BE2C (cell line): ENCODE measurements around the gene SEMA3G.

ENCODE experiments used
- DNase-seq: peaks from one replicate; pipeline ENCODE4 v3.0.0-alpha.2; 2020
- H3K27me3 ChIP-seq: fragments of 250-450 bp; sonication (Bioruptor Pico); 2 replicates; pipeline ENCODE4 v1.5.1; 2020; ENCODE audit warnings: mild to moderate bottlenecking
- H3K36me3 ChIP-seq: fragments of 250-450 bp; sonication (Bioruptor Pico); 2 replicates; pipeline ENCODE4 v1.5.1; 2020; ENCODE audit warnings: mild to moderate bottlenecking
- H3K4me1 ChIP-seq: fragments of 250-450 bp; sonication (Bioruptor Pico); 2 replicates; pipeline ENCODE4 v1.5.1; 2020
- H3K4me3 ChIP-seq: 2 replicates; pipeline ENCODE4 v1.5.1; 2011; ENCODE audit warnings: low read depth, low read length
- H3K9me3 ChIP-seq: fragments of 250-450 bp; sonication (Bioruptor Pico); 2 replicates; pipeline ENCODE4 v1.5.1; 2020
- TF ChIP-seq, protein P1 (sequence below): IDR thresholded peaks from 2 replicates; pipeline ENCODE4 v1.5.1; 2012; ENCODE audit warnings: mild to moderate bottlenecking, low read depth, low read length

Gene SEMA3G

DNA sequence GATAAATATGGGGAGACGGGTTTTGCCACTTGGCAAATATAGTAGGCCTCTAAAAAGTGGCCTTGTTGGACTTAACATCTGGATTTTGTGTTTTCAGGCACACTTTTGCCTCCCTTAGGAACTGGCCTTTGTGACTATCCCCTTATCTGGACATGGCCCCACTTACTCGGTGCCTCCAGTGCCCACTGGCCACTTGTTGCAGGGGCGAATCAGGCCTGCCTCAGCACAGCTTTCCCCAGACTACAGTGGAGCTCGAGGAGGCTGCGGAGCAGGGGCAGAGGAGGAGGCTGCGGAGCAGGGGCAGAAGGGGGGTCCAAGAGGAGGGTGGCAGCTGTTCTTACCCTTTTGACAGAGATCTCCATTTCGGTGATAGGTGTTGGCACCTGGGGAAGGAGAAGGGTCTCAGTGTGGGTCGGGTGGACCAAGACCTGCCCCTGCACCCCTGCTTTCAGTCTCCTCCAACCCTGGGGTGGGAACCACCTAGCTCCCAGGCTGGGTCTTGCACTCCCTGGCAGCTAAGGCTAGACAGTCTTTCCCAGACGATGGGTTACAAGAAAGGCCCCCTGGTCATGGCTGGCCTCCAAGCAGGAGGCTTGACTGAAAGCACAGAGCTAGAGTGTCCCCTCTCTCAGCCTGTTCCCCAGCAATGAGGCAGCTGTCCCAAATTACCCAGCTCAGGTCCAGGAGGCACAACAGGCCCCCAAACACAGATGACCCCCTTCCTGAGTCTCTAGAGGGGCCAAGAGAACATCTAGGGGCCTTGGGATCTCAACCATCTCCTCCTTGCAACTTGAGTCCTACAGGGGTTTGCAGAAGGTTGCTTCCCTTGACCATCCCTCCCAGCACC is 6.1 kb downstream of the SEMA3G start:
- Histone ChIP-seq H3K36me3 (no peaks in the 10 kb centered on the region), H3K4me3 (no peak overlapping the region), H3K9me3 (no peaks in the 10 kb centered on the region), H3K27me3 (no peaks in the 10 kb centered on the region), H3K4me1 (no peaks in the 10 kb centered on the region; the same call in 1 of the 2 replicates)
- TF ChIP-seq, protein P1, sequence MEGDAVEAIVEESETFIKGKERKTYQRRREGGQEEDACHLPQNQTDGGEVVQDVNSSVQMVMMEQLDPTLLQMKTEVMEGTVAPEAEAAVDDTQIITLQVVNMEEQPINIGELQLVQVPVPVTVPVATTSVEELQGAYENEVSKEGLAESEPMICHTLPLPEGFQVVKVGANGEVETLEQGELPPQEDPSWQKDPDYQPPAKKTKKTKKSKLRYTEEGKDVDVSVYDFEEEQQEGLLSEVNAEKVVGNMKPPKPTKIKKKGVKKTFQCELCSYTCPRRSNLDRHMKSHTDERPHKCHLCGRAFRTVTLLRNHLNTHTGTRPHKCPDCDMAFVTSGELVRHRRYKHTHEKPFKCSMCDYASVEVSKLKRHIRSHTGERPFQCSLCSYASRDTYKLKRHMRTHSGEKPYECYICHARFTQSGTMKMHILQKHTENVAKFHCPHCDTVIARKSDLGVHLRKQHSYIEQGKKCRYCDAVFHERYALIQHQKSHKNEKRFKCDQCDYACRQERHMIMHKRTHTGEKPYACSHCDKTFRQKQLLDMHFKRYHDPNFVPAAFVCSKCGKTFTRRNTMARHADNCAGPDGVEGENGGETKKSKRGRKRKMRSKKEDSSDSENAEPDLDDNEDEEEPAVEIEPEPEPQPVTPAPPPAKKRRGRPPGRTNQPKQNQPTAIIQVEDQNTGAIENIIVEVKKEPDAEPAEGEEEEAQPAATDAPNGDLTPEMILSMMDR = no peak
- DNase-seq = no peak

DNA sequence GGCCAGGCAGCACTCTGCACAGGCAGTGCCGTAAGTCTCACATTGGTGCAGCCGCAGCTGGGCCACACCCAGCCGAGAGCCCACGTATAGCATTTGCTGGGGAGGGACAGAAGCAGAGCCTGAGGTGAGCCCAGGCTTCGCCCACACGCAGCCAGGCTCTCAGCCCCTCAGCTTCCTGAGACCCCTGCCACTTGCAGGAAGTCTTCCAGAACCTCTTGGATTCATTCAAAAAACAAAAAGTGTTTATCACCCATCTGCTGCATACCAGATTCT is 6.9 kb downstream of the SEMA3G start:
- Histone ChIP-seq H3K9me3 (no peaks in the 10 kb centered on the region), H3K27me3 (no peaks in the 10 kb centered on the region), H3K36me3 (no peaks in the 10 kb centered on the region), H3K4me1 (no peaks in the 10 kb centered on the region; the same call in 1 of the 2 replicates), H3K4me3 (no peak overlapping the region)
- TF ChIP-seq, protein P1 = no peak
- DNase-seq = no peak

DNA sequence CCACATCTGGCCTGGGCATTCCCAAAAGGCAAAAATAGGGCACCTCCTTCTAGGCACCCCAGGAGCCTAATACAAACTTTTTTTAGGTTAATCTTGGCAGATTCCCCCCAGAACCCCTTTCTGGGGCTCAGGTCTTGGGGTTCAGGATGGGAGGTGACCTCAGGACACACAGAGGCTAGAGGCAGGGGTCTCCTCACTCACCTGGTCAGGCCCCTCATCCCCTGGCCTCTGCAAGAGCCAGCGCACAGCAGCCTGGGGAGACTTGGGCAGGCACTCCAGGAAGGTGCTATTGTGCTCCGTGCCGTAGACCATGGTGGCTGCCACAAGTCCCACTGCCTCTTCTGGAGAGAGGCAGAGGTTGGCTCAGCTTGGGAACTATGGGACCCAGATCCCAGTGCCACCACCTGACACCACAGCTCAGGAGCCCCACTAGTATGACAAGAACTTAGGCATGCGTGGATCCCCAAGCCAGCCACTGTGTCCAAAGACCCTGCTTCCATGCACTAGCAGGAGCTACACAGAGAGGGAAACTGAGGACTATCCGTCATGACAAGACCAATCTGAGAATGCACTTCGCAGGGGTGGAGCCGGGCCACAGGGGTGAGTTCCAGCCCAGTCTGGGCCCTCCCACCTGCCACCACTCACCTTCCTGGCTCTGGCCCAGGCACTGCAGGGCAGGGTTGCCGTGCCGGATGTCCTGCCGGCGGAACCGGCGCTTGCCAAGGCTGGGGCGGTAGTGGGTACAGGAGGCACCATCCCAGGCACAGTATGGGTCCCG is 7.4 kb downstream of the SEMA3G start:
- TF ChIP-seq, protein P1 = no peak
- H3K36me3 ChIP-seq = no peaks in the 10 kb centered on the region
- no peak for DNase-seq
- H3K9me3 ChIP-seq = no peaks in the 10 kb centered on the region
- no peaks in the 10 kb centered on the region for H3K27me3 ChIP-seq
- no peak overlapping the region for H3K4me3 ChIP-seq
- no peaks in the 10 kb centered on the region; the same call in 1 of the 2 replicates for H3K4me1 ChIP-seq

DNA sequence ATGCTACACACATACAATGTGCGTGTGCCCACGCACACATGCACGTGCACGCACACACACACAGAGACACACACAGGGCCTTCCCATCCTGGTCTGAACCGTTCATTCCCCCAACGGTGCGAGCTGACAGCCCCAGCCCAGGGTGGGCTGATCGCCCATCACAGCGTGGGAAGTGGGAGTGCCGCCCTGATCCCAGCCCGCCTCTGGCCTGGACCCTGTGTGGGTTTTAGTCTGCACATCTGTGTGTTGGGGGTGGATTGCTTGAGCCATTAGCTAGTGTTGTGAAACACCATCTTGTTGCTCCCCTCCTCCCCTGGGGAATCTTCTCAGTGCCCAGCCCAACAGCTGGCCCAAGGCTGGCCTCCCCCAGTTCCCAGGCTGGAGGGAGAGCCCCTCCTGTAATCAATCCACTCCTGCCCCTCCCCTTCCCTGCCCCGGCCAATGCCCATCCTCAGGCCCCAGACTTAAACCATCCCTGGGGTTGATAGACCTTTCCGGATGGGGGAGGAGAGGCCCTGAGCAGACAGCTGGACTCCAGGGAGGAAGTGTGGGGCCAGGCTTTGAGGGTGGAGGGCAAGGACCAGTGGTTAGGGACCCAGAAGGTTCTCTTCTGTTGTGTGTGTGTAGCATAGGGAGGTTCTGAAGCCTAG is 8.3 kb downstream of the SEMA3G start:
- no peak for DNase-seq
- H3K36me3 ChIP-seq = no peaks in the 10 kb centered on the region

DNA sequence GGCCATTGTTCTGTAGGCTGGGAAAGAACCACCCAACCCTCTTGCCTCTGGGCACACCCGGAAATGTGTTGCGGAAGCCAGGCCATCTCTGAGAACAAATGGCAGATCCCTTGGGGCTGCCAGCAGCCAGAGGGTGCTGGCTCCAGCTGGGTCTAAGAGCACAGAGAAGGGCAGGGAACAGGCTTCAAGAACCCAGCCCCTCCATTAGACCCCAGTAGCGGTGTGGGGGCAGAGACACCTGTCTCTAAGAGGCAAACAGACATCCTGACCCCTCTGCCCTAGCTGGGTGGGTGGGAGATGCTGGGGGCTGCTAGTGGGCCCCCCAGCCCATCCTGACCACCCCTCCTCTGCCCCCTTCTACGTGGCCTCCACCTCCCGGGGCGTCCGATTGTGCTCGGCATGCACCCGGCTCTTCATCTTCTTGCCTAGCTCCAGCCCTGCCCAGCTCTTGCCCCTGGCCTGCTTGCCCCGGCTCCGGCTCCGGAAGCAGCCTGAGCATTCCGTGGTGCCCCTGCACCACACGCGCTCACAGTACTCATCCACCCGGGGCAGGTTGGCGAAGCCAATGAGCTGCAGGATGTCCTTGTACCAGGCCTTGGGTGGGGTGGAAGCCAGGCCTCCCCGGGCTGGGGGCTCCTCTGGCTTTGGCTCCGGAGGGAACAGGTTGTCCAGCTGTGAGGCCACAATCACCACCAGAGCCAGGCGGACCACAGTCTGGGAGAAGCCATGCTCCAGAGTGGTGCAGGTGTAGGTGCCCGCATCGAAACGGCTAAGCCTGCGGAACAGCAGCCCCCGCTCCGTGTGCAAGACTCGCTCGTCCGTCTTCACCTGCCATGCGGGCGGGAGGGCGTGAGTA is 9.4 kb downstream of the SEMA3G start:
- Histone ChIP-seq H3K4me1 (no peaks in the 10 kb centered on the region; the same call in 1 of the 2 replicates), H3K4me3 (no peak overlapping the region), H3K36me3 (no peaks in the 10 kb centered on the region), H3K9me3 (no peaks in the 10 kb centered on the region), H3K27me3 (no peaks in the 10 kb centered on the region)
- DNase-seq = peak; percentile 32
- TF ChIP-seq, protein P1 = no peak

More for the DNA sequence above, 8.3 kb downstream of the SEMA3G start:
- no peak overlapping the region for H3K4me3 ChIP-seq
- H3K9me3 ChIP-seq = no peaks in the 10 kb centered on the region
- TF ChIP-seq, protein P1 = no peak
- H3K4me1 ChIP-seq = no peaks in the 10 kb centered on the region; the same call in 1 of the 2 replicates
- H3K27me3 ChIP-seq = no peaks in the 10 kb centered on the region
